Liver (tissue), 9 donors: ENCODE measurements around the gene EFNA2. TPM values are rescaled to one million over a fixed set of nuclear protein-coding genes. Genes with fewer than 3 reads are reported as not detected.
A peak's percentile ranks its signal among the peaks of the same experiment; 100 is the strongest.

Source experiments
- DNase-seq: peaks from one replicate; pipeline ENCODE4 v3.0.0-alpha.2; 2017; ENCODE audit warnings: low spot score
- H3K27ac ChIP-seq, 2 donors: one replicate each; pipeline ENCODE4 v1.7.0; 2013; ENCODE audit warnings: inconsistent platforms in 2 of 2, low read length in 2 of 2, control low read depth in 1 of 2, low read depth in 1 of 2, mild to moderate bottlenecking in 1 of 2
- H3K27me3 ChIP-seq, 4 donors: one replicate each; pipeline versions ENCODE4 v1.6.1 to v1.7.0; 2013; ENCODE audit warnings: low read length in 3 of 4, inconsistent platforms in 1 of 4, mild to moderate bottlenecking in 1 of 4, moderate library complexity in 1 of 4; ENCODE audit not compliant: control insufficient read depth in 4 of 4, insufficient read depth in 4 of 4
- H3K36me3 ChIP-seq, 4 donors: one replicate each; pipeline versions ENCODE4 v1.6.1 to v1.7.0; 2013; ENCODE audit warnings: low read length in 3 of 4, mild to moderate bottlenecking in 3 of 4, low read depth in 1 of 4, moderate library complexity in 1 of 4; ENCODE audit not compliant: control insufficient read depth in 4 of 4, insufficient read depth in 3 of 4
- H3K4me1 ChIP-seq, 4 donors: one replicate each; pipeline versions ENCODE4 v1.6.1 to v1.7.0; 2013; ENCODE audit warnings: low read length in 3 of 4, mild to moderate bottlenecking in 3 of 4, moderate library complexity in 1 of 4; ENCODE audit not compliant: control insufficient read depth in 4 of 4, insufficient read depth in 4 of 4
- H3K4me3 ChIP-seq, 3 donors: one replicate each; pipeline versions ENCODE4 v1.6.1 to v1.7.0; 2013; ENCODE audit warnings: low read length in 3 of 3, control low read depth in 1 of 3, low read depth in 1 of 3, mild to moderate bottlenecking in 1 of 3
- H3K9ac ChIP-seq, 2 donors: one replicate each; pipeline ENCODE4 v1.7.0; 2013; ENCODE audit warnings: low read length in 2 of 2, mild to moderate bottlenecking in 2 of 2, moderate library complexity in 2 of 2, control low read depth in 1 of 2, low read depth in 1 of 2
- H3K9me3 ChIP-seq, 4 donors: one replicate each; pipeline versions ENCODE4 v1.6.1 to v1.7.0; 2013; ENCODE audit warnings: low read length in 3 of 4; ENCODE audit not compliant: control insufficient read depth in 4 of 4
- EGR1 ChIP-seq, 2 donors: IDR thresholded peaks; 2 replicates each; pipeline ENCODE4 v1.6.1; 2016 to 2018; ENCODE audit warnings: antibody characterized with exemption in 2 of 2, low read depth in 2 of 2
- FOXA1 ChIP-seq: IDR thresholded peaks from 2 replicates; pipeline ENCODE4 v1.6.1; 2016; ENCODE audit warnings: antibody characterized with exemption
- FOXA2 ChIP-seq: IDR thresholded peaks from 2 replicates; pipeline ENCODE4 v1.6.1; 2016; ENCODE audit warnings: antibody characterized with exemption
- GABPA ChIP-seq, 2 donors: IDR thresholded peaks in 1 of 2; conservative IDR thresholded peaks in 1 of 2; 2 replicates each; pipeline ENCODE4 v1.6.1; 2016; ENCODE audit warnings: antibody characterized with exemption in 2 of 2, mild to moderate bottlenecking in 1 of 2, moderate library complexity in 1 of 2
- HNF4A ChIP-seq, 2 donors: conservative IDR thresholded peaks; 2 replicates each; pipeline ENCODE4 v1.6.1; 2016; ENCODE audit warnings: antibody characterized with exemption in 2 of 2, mild to moderate bottlenecking in 2 of 2
- HNF4G ChIP-seq: IDR thresholded peaks from 2 replicates; pipeline ENCODE4 v1.6.1; 2016; ENCODE audit warnings: antibody characterized with exemption
- NR2F2 ChIP-seq: IDR thresholded peaks from 2 replicates; pipeline ENCODE4 v1.6.1; 2016; ENCODE audit warnings: antibody characterized with exemption
- RAD21 ChIP-seq, 2 donors: IDR thresholded peaks; 2 replicates each; pipeline ENCODE4 v1.6.1; 2016; ENCODE audit warnings: antibody characterized with exemption in 2 of 2, mild to moderate bottlenecking in 2 of 2
- SP1 ChIP-seq: IDR thresholded peaks from 2 replicates; pipeline ENCODE4 v1.6.1; 2018; ENCODE audit warnings: antibody characterized with exemption, mild to moderate bottlenecking
- YY1 ChIP-seq: IDR thresholded peaks from 2 replicates; pipeline ENCODE4 v1.6.1; 2016; ENCODE audit warnings: antibody characterized with exemption, mild to moderate bottlenecking
- WGBS: extraction: QIAGEN DNeasy Blood & Tissue Kit; methylation state at CpG from one replicate; pipeline ENCODE4 v1.1.7; 2013; 5-methylcytosine and 5-hydroxymethylcytosine counted together
- polyA plus RNA-seq, 2 donors: library from polyadenylated mRNA; stranded (reverse) in 1 of 2; unstranded in 1 of 2; fragments of 200-250 nt in 1 of 2; fragments of >200 nt in 1 of 2; fragmentation: Nextera tagmentation in 1 of 2; extraction: Ambion mirVana in 1 of 2; gene quantifications; one replicate each; pipeline versions ENCODE4 v1.2.1 to v1.2.3, GENCODE V29; 2013 to 2015
- total RNA-seq, 2 donors: library from RNA; depleted of rRNA; stranded (reverse); fragments of >200 nt; gene quantifications; one replicate each; pipeline ENCODE4 v1.2.3, GENCODE V29; 2014
- TF ChIP-seq, protein P1 (sequence below): fragments of 150-350 bp; IDR thresholded peaks from 2 replicates; pipeline ENCODE4 v1.5.1; 2017; ENCODE audit warnings: improper control_type of control experiment, low read depth, low read length; ENCODE audit not compliant: missing input control
- TF ChIP-seq, protein P2 (sequence below): IDR thresholded peaks from 2 replicates; pipeline ENCODE4 v1.6.1; 2016; ENCODE audit warnings: antibody characterized with exemption, mild to moderate bottlenecking
- TF ChIP-seq, protein P3 (sequence below): IDR thresholded peaks from 2 replicates; pipeline ENCODE4 v1.6.1; 2016; ENCODE audit warnings: antibody characterized with exemption
- TF ChIP-seq, protein P4 (sequence below): IDR thresholded peaks from 2 replicates; pipeline ENCODE4 v1.6.1; 2016; ENCODE audit warnings: antibody characterized with exemption
- donor health status: healthy.
- donor health status: healthy.
- donor health status: healthy.
- donor health status: healthy.
- donor health status: healthy.

The EFNA2 gene
- total and polyA plus RNA-seq, 4 donors = 0.98 to 9.8 (median 4.3) TPM

DNA sequence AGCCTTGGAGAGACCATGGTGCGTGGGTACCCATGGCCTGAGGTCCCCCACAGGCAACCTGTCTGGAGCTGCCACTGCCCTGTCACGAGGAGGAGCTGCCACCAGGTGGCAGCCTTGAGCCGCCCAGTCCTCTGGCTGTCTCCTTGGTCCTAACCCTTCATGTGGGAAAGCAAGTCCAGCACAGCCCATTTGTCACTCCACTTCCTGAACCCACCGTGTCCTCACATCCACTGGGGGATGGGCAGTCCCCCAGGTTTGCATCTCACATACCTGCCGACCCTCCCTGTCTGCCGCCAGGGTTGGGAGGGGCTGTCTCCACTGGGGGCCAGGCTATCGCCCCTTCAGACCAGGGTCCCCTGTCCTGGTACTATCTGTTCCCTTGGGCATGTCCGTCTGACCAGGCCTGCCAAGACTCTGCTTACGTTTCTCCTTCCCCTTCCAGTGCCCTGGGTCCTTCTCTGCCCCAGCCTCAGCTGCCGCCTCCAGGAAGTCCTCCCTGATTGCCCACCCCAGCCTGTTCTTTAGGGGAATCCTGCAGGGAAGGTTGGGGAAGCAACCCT lies 5.8 kb upstream of the EFNA2 start:
- peak; percentile 90 for DNase-seq
- 30% methylated on average over 10 of the region's 10 CpGs for WGBS
- Histone ChIP-seq H3K36me3 (peaks cover 0 to 5% (median 4%) of the 10 kb centered on the region in 4 donors), H3K4me1 (peaks cover 6 to 46% (median 37%) of the 10 kb centered on the region in 4 donors), H3K27me3 (no peaks in the 10 kb centered on the region), H3K9me3 (no peaks in the 10 kb centered on the region), H3K9ac (no peak overlapping the region), H3K4me3 (no peak overlapping the region), H3K27ac (no peak overlapping the region)
- TF ChIP-seq HNF4G (no peak), RAD21 (IDR thresholded peaks at IDR 0.05) (peak; percentile 95 to 97)
- TF ChIP-seq, protein P1, sequence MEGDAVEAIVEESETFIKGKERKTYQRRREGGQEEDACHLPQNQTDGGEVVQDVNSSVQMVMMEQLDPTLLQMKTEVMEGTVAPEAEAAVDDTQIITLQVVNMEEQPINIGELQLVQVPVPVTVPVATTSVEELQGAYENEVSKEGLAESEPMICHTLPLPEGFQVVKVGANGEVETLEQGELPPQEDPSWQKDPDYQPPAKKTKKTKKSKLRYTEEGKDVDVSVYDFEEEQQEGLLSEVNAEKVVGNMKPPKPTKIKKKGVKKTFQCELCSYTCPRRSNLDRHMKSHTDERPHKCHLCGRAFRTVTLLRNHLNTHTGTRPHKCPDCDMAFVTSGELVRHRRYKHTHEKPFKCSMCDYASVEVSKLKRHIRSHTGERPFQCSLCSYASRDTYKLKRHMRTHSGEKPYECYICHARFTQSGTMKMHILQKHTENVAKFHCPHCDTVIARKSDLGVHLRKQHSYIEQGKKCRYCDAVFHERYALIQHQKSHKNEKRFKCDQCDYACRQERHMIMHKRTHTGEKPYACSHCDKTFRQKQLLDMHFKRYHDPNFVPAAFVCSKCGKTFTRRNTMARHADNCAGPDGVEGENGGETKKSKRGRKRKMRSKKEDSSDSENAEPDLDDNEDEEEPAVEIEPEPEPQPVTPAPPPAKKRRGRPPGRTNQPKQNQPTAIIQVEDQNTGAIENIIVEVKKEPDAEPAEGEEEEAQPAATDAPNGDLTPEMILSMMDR = peak; percentile 94

DNA sequence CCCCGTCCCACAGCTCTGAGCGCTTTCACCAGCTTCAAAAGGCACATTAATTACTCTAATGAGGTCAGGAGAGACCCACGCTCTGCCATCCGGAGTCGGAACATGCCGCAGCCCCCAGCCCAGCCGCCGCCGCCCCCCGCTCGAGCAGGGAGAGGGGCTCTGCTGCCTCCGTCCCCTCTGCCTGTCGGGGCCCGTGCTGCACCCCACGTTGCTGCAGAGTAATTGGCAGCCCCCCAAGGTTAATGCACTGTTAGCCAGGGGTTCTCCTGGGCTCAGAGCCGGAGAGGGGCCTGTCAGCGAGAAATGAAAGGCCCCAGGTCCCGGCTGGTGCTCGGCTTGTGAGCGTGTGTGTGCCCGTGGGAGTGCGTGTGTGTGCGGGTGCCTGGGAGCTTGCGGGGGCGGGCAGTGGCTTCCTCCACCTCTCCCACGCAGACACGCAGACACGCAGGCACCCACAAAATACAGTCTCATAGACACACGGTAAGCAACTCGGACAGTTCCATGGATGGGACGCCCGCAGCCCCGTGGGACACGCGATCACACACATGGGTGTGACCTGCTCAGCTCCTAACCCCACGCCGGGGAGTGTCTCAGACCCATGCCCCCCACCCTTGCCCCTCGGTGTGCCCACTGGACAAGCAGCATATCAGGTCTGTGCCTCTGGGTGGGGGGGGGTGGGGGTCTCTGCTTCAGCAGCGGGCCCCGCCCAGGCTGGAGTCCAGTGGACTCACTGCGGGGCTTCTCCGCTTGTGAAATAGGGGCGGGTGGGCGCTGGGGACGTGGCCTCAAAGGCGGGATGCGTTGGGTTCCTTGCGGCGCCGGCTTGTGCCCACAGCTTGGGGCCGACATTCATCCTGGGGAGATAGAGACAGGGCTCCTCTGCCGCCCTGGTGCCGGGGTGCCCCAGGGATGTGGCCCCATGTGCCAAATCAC lies 4.8 kb upstream of the EFNA2 start:
- WGBS = 93% methylated on average over 53 of the region's 53 CpGs
- no peaks in the 10 kb centered on the region for H3K27me3 ChIP-seq
- H3K4me1 ChIP-seq = peaks cover 7 to 50% (median 41%) of the 10 kb centered on the region in 4 donors
- TF ChIP-seq YY1 = no peak
- H3K36me3 ChIP-seq = peaks cover 0 to 5% (median 4%) of the 10 kb centered on the region in 4 donors
- no peak overlapping the region for H3K4me3 ChIP-seq
- no peaks in the 10 kb centered on the region for H3K9me3 ChIP-seq
- no peak overlapping the region for H3K9ac ChIP-seq
- no peak overlapping the region for H3K27ac ChIP-seq
- no peak for DNase-seq

DNA sequence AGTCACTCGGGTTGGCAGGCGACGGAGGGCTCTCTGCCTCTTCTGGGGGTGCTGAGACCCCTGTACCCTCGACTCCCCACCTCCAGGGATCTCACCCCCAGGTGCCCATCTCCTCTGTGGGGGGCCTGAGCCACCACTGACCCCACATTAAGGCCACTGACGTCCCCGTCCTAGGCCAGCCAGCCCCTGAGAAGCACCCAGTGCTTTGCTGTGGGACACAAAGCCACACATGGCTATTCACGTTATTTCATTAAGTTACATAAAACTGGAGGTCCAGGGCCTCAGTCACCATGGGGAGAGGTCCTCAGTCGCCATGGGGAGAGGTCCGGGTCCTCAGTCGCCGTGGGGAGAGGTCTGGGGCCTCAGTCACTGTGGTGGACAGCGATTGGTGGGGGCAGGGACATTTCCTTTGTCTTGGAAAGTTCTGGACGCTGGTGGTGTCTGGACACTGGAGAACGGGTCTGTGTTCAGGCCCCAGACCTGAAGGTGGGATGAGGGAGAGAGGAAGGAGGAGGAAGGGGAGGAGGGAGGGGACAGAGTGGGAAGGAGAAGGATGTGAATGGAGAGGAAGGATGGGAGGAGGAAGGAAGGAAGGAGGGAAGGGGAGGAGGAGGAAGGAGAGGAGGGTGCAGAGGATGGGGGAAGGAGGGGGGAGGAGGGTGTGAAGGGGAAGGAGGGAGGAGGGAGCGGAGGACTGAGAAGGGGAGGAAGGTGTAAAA lies 3.9 kb upstream of the EFNA2 start:
- H3K36me3 ChIP-seq = peaks cover 0 to 5% (median 4%) of the 10 kb centered on the region in 4 donors
- peaks cover 11 to 46% (median 37%) of the 10 kb centered on the region in 4 donors for H3K4me1 ChIP-seq
- no peaks in the 10 kb centered on the region for H3K9me3 ChIP-seq
- TF ChIP-seq NR2F2 (no peak), FOXA2 (no peak), HNF4A (conservative IDR thresholded peaks at IDR 0.05) (no peak), SP1 (no peak), GABPA (IDR thresholded peaks at IDR 0.05 in 1 of 2, conservative IDR thresholded peaks at IDR 0.05 in 1 of 2) (no peak), FOXA1 (no peak), YY1 (no peak), EGR1 (IDR thresholded peaks at IDR 0.05; ENCODE audit: low read depth in 2 of 2) (no peak), RAD21 (IDR thresholded peaks at IDR 0.05) (no peak)
- TF ChIP-seq, protein P1 = no peak
- TF ChIP-seq, protein P2, sequence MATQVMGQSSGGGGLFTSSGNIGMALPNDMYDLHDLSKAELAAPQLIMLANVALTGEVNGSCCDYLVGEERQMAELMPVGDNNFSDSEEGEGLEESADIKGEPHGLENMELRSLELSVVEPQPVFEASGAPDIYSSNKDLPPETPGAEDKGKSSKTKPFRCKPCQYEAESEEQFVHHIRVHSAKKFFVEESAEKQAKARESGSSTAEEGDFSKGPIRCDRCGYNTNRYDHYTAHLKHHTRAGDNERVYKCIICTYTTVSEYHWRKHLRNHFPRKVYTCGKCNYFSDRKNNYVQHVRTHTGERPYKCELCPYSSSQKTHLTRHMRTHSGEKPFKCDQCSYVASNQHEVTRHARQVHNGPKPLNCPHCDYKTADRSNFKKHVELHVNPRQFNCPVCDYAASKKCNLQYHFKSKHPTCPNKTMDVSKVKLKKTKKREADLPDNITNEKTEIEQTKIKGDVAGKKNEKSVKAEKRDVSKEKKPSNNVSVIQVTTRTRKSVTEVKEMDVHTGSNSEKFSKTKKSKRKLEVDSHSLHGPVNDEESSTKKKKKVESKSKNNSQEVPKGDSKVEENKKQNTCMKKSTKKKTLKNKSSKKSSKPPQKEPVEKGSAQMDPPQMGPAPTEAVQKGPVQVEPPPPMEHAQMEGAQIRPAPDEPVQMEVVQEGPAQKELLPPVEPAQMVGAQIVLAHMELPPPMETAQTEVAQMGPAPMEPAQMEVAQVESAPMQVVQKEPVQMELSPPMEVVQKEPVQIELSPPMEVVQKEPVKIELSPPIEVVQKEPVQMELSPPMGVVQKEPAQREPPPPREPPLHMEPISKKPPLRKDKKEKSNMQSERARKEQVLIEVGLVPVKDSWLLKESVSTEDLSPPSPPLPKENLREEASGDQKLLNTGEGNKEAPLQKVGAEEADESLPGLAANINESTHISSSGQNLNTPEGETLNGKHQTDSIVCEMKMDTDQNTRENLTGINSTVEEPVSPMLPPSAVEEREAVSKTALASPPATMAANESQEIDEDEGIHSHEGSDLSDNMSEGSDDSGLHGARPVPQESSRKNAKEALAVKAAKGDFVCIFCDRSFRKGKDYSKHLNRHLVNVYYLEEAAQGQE = no peak
- TF ChIP-seq, protein P3, sequence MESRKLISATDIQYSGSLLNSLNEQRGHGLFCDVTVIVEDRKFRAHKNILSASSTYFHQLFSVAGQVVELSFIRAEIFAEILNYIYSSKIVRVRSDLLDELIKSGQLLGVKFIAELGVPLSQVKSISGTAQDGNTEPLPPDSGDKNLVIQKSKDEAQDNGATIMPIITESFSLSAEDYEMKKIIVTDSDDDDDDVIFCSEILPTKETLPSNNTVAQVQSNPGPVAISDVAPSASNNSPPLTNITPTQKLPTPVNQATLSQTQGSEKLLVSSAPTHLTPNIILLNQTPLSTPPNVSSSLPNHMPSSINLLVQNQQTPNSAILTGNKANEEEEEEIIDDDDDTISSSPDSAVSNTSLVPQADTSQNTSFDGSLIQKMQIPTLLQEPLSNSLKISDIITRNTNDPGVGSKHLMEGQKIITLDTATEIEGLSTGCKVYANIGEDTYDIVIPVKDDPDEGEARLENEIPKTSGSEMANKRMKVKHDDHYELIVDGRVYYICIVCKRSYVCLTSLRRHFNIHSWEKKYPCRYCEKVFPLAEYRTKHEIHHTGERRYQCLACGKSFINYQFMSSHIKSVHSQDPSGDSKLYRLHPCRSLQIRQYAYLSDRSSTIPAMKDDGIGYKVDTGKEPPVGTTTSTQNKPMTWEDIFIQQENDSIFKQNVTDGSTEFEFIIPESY = no peak
- TF ChIP-seq, protein P4, sequence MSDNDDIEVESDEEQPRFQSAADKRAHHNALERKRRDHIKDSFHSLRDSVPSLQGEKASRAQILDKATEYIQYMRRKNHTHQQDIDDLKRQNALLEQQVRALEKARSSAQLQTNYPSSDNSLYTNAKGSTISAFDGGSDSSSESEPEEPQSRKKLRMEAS = no peak
- no peaks in the 10 kb centered on the region for H3K27me3 ChIP-seq
- H3K4me3 ChIP-seq = no peak overlapping the region
- no peak overlapping the region for H3K27ac ChIP-seq
- 78% methylated on average over 15 of the region's 15 CpGs for WGBS
- no peak for DNase-seq
- H3K9ac ChIP-seq = no peak overlapping the region
